H9 (cell line): ENCODE data around the gene NOL9. TPM values are rescaled to one million over a fixed set of nuclear protein-coding genes. Genes with fewer than 3 reads are reported as not detected.

Experiments used
- DNase-seq: peaks from one replicate; pipeline ENCODE4 v3.0.0-alpha.2; 2017
- H2AFZ ChIP-seq: one replicate; pipeline ENCODE4 v1.6.1; 2013; ENCODE audit warnings: mild to moderate bottlenecking, low read length, control low read depth, moderate library complexity
- H2AK5ac ChIP-seq: 2 replicates; pipeline ENCODE4 v1.6.1; 2013; ENCODE audit warnings: low read length, control low read depth, mixed read lengths; ENCODE audit not compliant: insufficient read length
- H2BK120ac ChIP-seq: one replicate; pipeline ENCODE4 v1.6.1; 2013; ENCODE audit warnings: low read depth, mild to moderate bottlenecking, low read length, control low read depth, inconsistent platforms; ENCODE audit not compliant: poor library complexity, severe bottlenecking
- H2BK12ac ChIP-seq: 2 replicates; pipeline ENCODE4 v1.6.1; 2013; ENCODE audit warnings: low read length, control low read depth, mixed read lengths, low read depth; ENCODE audit not compliant: insufficient read length
- H2BK15ac ChIP-seq: 2 replicates; pipeline ENCODE4 v1.6.1; 2013; ENCODE audit warnings: low read depth, low read length, control low read depth
- H2BK20ac ChIP-seq: one replicate; pipeline ENCODE4 v1.6.1; 2013; ENCODE audit warnings: low read depth, mild to moderate bottlenecking, low read length, control low read depth, inconsistent platforms; ENCODE audit not compliant: poor library complexity, severe bottlenecking
- H2BK5ac ChIP-seq: 2 replicates; pipeline ENCODE4 v1.6.1; 2013; ENCODE audit warnings: low read length, control low read depth, mixed read lengths; ENCODE audit not compliant: insufficient read length
- H3K14ac ChIP-seq: 2 replicates; pipeline ENCODE4 v1.6.1; 2013; ENCODE audit warnings: low read length, control low read depth; ENCODE audit not compliant: insufficient read depth
- H3K18ac ChIP-seq: 2 replicates; pipeline ENCODE4 v1.6.1; 2013; ENCODE audit warnings: low read depth, mild to moderate bottlenecking, mixed read lengths, low read length, control low read depth; ENCODE audit not compliant: insufficient read length
- H3K23ac ChIP-seq: 2 replicates; pipeline ENCODE4 v1.6.1; 2013; ENCODE audit warnings: low read length, control low read depth, mixed read lengths, low read depth; ENCODE audit not compliant: insufficient read length
- H3K23me2 ChIP-seq: 2 replicates; pipeline ENCODE4 v1.6.1; 2013; ENCODE audit warnings: low read depth, mild to moderate bottlenecking, mixed read lengths, low read length, control low read depth; ENCODE audit not compliant: insufficient read length, poor library complexity, severe bottlenecking
- H3K27ac ChIP-seq: 2 replicates; pipeline ENCODE4 v1.5.1; 2013; ENCODE audit warnings: low read length, control low read depth, mixed read lengths, low read depth; ENCODE audit not compliant: insufficient read length
- H3K27me3 ChIP-seq: 2 replicates; pipeline ENCODE4 v1.6.1; 2013; ENCODE audit warnings: low read length, control low read depth, inconsistent platforms; ENCODE audit not compliant: insufficient read depth
- H3K4ac ChIP-seq: 2 replicates; pipeline ENCODE4 v1.6.1; 2013; ENCODE audit warnings: low read depth, mild to moderate bottlenecking, control low read depth, inconsistent platforms, low read length, moderate library complexity
- H3K4me1 ChIP-seq: 2 replicates; pipeline ENCODE4 v1.6.1; 2013; ENCODE audit warnings: low read length, control low read depth, inconsistent platforms; ENCODE audit not compliant: insufficient read depth
- H3K4me2 ChIP-seq: 2 replicates; pipeline ENCODE4 v1.6.1; 2013; ENCODE audit warnings: low read length, control low read depth, mixed read lengths; ENCODE audit not compliant: insufficient read length, insufficient read depth
- H3K56ac ChIP-seq: 2 replicates; pipeline ENCODE4 v1.6.1; 2013; ENCODE audit warnings: low read depth, mild to moderate bottlenecking, mixed read lengths, low read length, control low read depth; ENCODE audit not compliant: insufficient read length
- H3K79me1 ChIP-seq: 2 replicates; pipeline ENCODE4 v1.6.1; 2013; ENCODE audit warnings: low read depth, mild to moderate bottlenecking, moderate library complexity, low read length, control low read depth, inconsistent platforms; ENCODE audit not compliant: insufficient read depth, poor library complexity, severe bottlenecking
- H3K79me2 ChIP-seq: 2 replicates; pipeline ENCODE4 v1.6.1; 2013; ENCODE audit warnings: low read length, control low read depth, inconsistent platforms; ENCODE audit not compliant: insufficient read depth
- H3K9ac ChIP-seq: 2 replicates; pipeline ENCODE4 v1.6.1; 2013; ENCODE audit warnings: low read length, control low read depth, mixed read lengths; ENCODE audit not compliant: insufficient read length; ENCODE audit errors: extremely low read depth
- H3K9me3 ChIP-seq: one replicate; pipeline ENCODE4 v1.6.1; 2013; ENCODE audit warnings: low read depth, low read length, inconsistent platforms; ENCODE audit not compliant: control insufficient read depth
- H3T11ph ChIP-seq: one replicate; pipeline ENCODE4 v1.6.1; 2013; ENCODE audit warnings: mild to moderate bottlenecking, low read length, control low read depth, inconsistent platforms
- H4K20me1 ChIP-seq: one replicate; pipeline ENCODE4 v1.6.1; 2013; ENCODE audit not compliant: control insufficient read depth, insufficient read length, insufficient read depth
- H4K5ac ChIP-seq: 2 replicates; pipeline ENCODE4 v1.6.1; 2013; ENCODE audit warnings: low read depth, mild to moderate bottlenecking, mixed read lengths, low read length, control low read depth; ENCODE audit not compliant: insufficient read length
- H4K8ac ChIP-seq: replicated peaks from 2 replicates; pipeline ENCODE4 v1.6.1; 2013; ENCODE audit warnings: low read length, control low read depth, mixed read lengths, low read depth; ENCODE audit not compliant: insufficient read length
- H4K91ac ChIP-seq: 2 replicates; pipeline ENCODE4 v1.6.1; 2013; ENCODE audit warnings: low read depth, mild to moderate bottlenecking, moderate library complexity, mixed read lengths, low read length, control low read depth; ENCODE audit not compliant: insufficient read length
- H3K27ac Mint-ChIP-seq, 3 experiments: 2 replicates in 2 of 3; 3 replicates in 1 of 3; pipeline ENCODE4 v1.8.0; 2020 to 2021; ENCODE audit warnings: mixed read lengths in 3 of 3, mild to moderate bottlenecking in 1 of 3, moderate library complexity in 1 of 3
- H3K27me3 Mint-ChIP-seq: 2 replicates; pipeline ENCODE4 v1.8.0; 2021; ENCODE audit warnings: low read depth, mild to moderate bottlenecking, moderate library complexity, mixed read lengths
- H3K36me3 Mint-ChIP-seq, 3 experiments: 2 replicates in 2 of 3; 3 replicates in 1 of 3; pipeline ENCODE4 v1.8.0; 2020 to 2021; ENCODE audit warnings: low read depth in 3 of 3, mixed read lengths in 3 of 3; ENCODE audit not compliant: insufficient read depth in 1 of 3
- H3K4me1 Mint-ChIP-seq, 2 experiments: 2 replicates each; pipeline ENCODE4 v1.8.0; 2020; ENCODE audit warnings: mixed read lengths in 2 of 2
- H3K4me3 Mint-ChIP-seq, 2 experiments: 2 replicates in 1 of 2; 3 replicates in 1 of 2; pipeline ENCODE4 v1.8.0; 2020 to 2021; ENCODE audit warnings: mild to moderate bottlenecking in 2 of 2, mixed read lengths in 2 of 2, moderate library complexity in 1 of 2
- H3K9me3 Mint-ChIP-seq, 2 experiments: 2 replicates in 1 of 2; 3 replicates in 1 of 2; pipeline ENCODE4 v1.8.0; 2020; ENCODE audit warnings: mild to moderate bottlenecking in 2 of 2, mixed read lengths in 2 of 2, moderate library complexity in 1 of 2
- CTCF ChIP-seq: fragments of 200-600 bp; sonication (generic); conservative IDR thresholded peaks from 3 replicates; pipeline ENCODE4 v1.8.0; 2021; ENCODE audit warnings: antibody characterized with exemption, mild to moderate bottlenecking
- WGBS: extraction: QIAGEN DNeasy Blood & Tissue Kit; methylation state at CpG from one replicate; pipeline ENCODE4 v1.1.7; 2013; ENCODE audit warnings: missing lambda C conversion rate, low lambda C conversion rate, mixed read lengths; ENCODE audit not compliant: insufficient read length; ENCODE audit errors: extremely low coverage; 5-methylcytosine and 5-hydroxymethylcytosine counted together
- total RNA-seq: library from RNA; stranded (reverse); gene quantifications from 2 replicates; pipeline ENCODE4 v1.2.1, GENCODE V29; 2021

Gene NOL9
- total RNA-seq, 1 experiment from 2014 or later: 50.4 TPM

- no peak overlapping the region for H3K18ac ChIP-seq
- H3K9ac ChIP-seq: no peak overlapping the region
- no peak overlapping the region for H2AK5ac ChIP-seq
- H2BK5ac ChIP-seq: no peak overlapping the region
- H2BK12ac ChIP-seq: no peak overlapping the region
- H3K14ac ChIP-seq: no peak overlapping the region
- TF ChIP-seq CTCF: no peak
- Mint-ChIP-seq H3K27me3 (no peaks in the 10 kb centered on the region), H3K9me3 (no peaks in the 10 kb centered on the region), H3K4me3 (no peak overlapping the region), H3K4me1 (peaks cover 15 to 35% of the 10 kb centered on the region in 2 experiments), H3K27ac (no peak overlapping the region; a peak in 1 of 7 replicates), H3K36me3 (peaks cover 19 to 49% (median 43%) of the 10 kb centered on the region in 3 experiments; a peak in 6 of 7 replicates)
- peaks cover 3% of the 10 kb centered on the region; the same call in 1 of the 2 replicates for H3K4me1 ChIP-seq
- no peak overlapping the region for H2BK120ac ChIP-seq
- H3K56ac ChIP-seq: no peak overlapping the region
- H3K27me3 ChIP-seq: no peaks in the 10 kb centered on the region
- no peak overlapping the region for H2BK20ac ChIP-seq
- no peak overlapping the region for H3K27ac ChIP-seq
- no peaks in the 10 kb centered on the region for H3K9me3 ChIP-seq
- no peaks in the 10 kb centered on the region for H3K79me2 ChIP-seq
- H4K20me1 ChIP-seq: no peaks in the 10 kb centered on the region
- WGBS: no CpG with 5 or more reads among the region's 7 CpGs
- no peak overlapping the region for H4K5ac ChIP-seq
- no peaks in the 10 kb centered on the region for H3K79me1 ChIP-seq
- no peak overlapping the region for H3K23ac ChIP-seq
- H2AFZ ChIP-seq: no peak overlapping the region
- no peak overlapping the region for H3K4me2 ChIP-seq
- no peak overlapping the region for H2BK15ac ChIP-seq
- H4K8ac ChIP-seq: no peak overlapping the region
- DNase-seq: no peak
- H3K23me2 ChIP-seq: no peaks in the 10 kb centered on the region
- no peak overlapping the region for H4K91ac ChIP-seq
- no peak overlapping the region for H3K4ac ChIP-seq
- no peak overlapping the region for H3T11ph ChIP-seq
Measured at GRCh38 chr1:6471970-6472368, 82.3 kb downstream of the NOL9 start.

Other genes starting within 250 kb of the NOL9 start
- 85.2 and 87.4 TPM in 2 replicates for gene ACOT7, start 160.7 kb downstream of the NOL9 start, total RNA-seq
- 0.81 and 1.2 TPM in 2 replicates for gene HES2, start 134.6 kb downstream of the NOL9 start, total RNA-seq
- gene ESPN, start 129.7 kb downstream of the NOL9 start, total RNA-seq: 53.1 and 59.3 TPM in 2 replicates
- gene TNFRSF25, start 88.3 kb downstream of the NOL9 start, total RNA-seq: 18.3 and 19.4 TPM in 2 replicates
- 20.7 and 22.3 TPM in 2 replicates for gene PLEKHG5, start 62.8 kb downstream of the NOL9 start, total RNA-seq
- gene TAS1R1, start 794 bp upstream of the NOL9 start, total RNA-seq: not detected in 2 replicates
- gene ZBTB48, start 25.5 kb upstream of the NOL9 start, total RNA-seq: 30.3 and 33.2 TPM in 2 replicates
- 31.9 and 32.7 TPM in 2 replicates for gene KLHL21, start 48.4 kb upstream of the NOL9 start, total RNA-seq
- 55.8 and 56.4 TPM in 2 replicates for gene PHF13, start 59.2 kb upstream of the NOL9 start, total RNA-seq
- 14.0 and 15.3 TPM in 2 replicates for gene THAP3, start 70.4 kb upstream of the NOL9 start, total RNA-seq
- gene DNAJC11, start 147.3 kb upstream of the NOL9 start, total RNA-seq: 88.5 and 91.8 TPM in 2 replicates
- gene CAMTA1, start 230.9 kb upstream of the NOL9 start, total RNA-seq: 115 and 116 TPM in 2 replicates